Stomach (tissue), 9 donors: ENCODE data around the gene KDM2B. TPM values are rescaled to one million over a fixed set of nuclear protein-coding genes. Genes with fewer than 3 reads are reported as not detected.

ENCODE experiments used
- DNase-seq, 2 donors: peaks; one replicate each; pipeline versions ENCODE4 v3.0.0 to v3.0.0-alpha.2; 2013 to 2019
- H3K27ac ChIP-seq, 5 donors: fragments of 200-600 bp in 4 of 5; sonication (generic) in 4 of 5; one replicate each; pipeline ENCODE4 v1.5.1; 2013 to 2019; ENCODE audit warnings: mild to moderate bottlenecking in 1 of 5, moderate library complexity in 1 of 5
- H3K27me3 ChIP-seq, 3 donors: fragments of 200-600 bp; sonication (generic); one replicate each; pipeline ENCODE4 v1.5.1; 2017 to 2019; ENCODE audit warnings: mixed run types in 1 of 3
- H3K36me3 ChIP-seq, 4 donors: fragments of 200-600 bp; sonication (generic); 1 replicate in 3 of 4; 2 replicates in 1 of 4; pipeline ENCODE4 v1.5.1; 2016 to 2019
- H3K4me1 ChIP-seq, 4 donors: fragments of 200-600 bp; sonication (generic); one replicate each; pipeline ENCODE4 v1.5.1; 2016 to 2019
- H3K4me3 ChIP-seq, 4 donors: fragments of 200-600 bp; sonication (generic) in 3 of 4; one replicate each; pipeline ENCODE4 v1.5.1; 2016 to 2019; ENCODE audit warnings: mild to moderate bottlenecking in 1 of 4
- H3K9me3 ChIP-seq, 4 donors: fragments of 200-600 bp; sonication (generic); one replicate each; pipeline ENCODE4 v1.5.1; 2016 to 2019
- EP300 ChIP-seq: sonication (generic); formaldehyde crosslinking; IDR thresholded peaks from one replicate; pipeline ENCODE4 v1.6.1; 2017; ENCODE audit warnings: antibody characterized with exemption
- POLR2A ChIP-seq, 4 donors: fragments of 450-650 bp; IDR thresholded peaks; one replicate each; pipeline ENCODE4 v1.6.1; 2016; ENCODE audit warnings: antibody characterized with exemption in 4 of 4, control low read depth in 2 of 4, mild to moderate bottlenecking in 1 of 4, moderate library complexity in 1 of 4
- POLR2AphosphoS5 ChIP-seq, 3 donors: sonication (generic); formaldehyde crosslinking; IDR thresholded peaks; one replicate each; pipeline ENCODE4 v1.6.1; 2016; ENCODE audit warnings: antibody characterized with exemption in 3 of 3
- WGBS, 5 donors: extraction: QIAGEN DNeasy Blood & Tissue Kit in 3 of 5; methylation state at CpG; one replicate each; pipeline versions ENCODE4 v1.1.5 to v1.1.7; 2013 to 2018; 5-methylcytosine and 5-hydroxymethylcytosine counted together
- intact Hi-C: fragments of 100-400 bp; cut with DNase I; formaldehyde crosslinking; loops from one replicate; pipeline ENCODE4 v1.15.1; 2023; ENCODE audit warnings: low total_unique reads
- polyA plus RNA-seq, 3 donors: library from polyadenylated mRNA; stranded (reverse); fragments of 200-250 nt; gene quantifications; one replicate each; pipeline ENCODE4 v1.2.3, GENCODE V29; 2013
- total RNA-seq, 5 donors: library from RNA; depleted of rRNA; stranded (reverse); fragments of >200 nt; gene quantifications; one replicate each; pipeline versions ENCODE4 v1.1.0 to v1.2.3, GENCODE V29; 2014 to 2016
- TF ChIP-seq, protein P1 (sequence below), 7 experiments: fragments of 450-650 bp in 4 of 7; fragments of 200-600 bp in 3 of 7; sonication (generic) in 3 of 7; IDR thresholded peaks; one replicate each; pipeline ENCODE4 v1.5.1; 2016 to 2019; ENCODE audit warnings: antibody characterized with exemption in 7 of 7, control low read depth in 2 of 7, mild to moderate bottlenecking in 1 of 7
- donor health status: healthy with polysubstance abuse.
- donor health status: Bipolar disorder and iron deficiency.
- donor health status: healthy.

KDM2B gene
- total and polyA plus RNA-seq, 8 donors, result 5.8 to 72.8 (median 11.7) TPM

DNA sequence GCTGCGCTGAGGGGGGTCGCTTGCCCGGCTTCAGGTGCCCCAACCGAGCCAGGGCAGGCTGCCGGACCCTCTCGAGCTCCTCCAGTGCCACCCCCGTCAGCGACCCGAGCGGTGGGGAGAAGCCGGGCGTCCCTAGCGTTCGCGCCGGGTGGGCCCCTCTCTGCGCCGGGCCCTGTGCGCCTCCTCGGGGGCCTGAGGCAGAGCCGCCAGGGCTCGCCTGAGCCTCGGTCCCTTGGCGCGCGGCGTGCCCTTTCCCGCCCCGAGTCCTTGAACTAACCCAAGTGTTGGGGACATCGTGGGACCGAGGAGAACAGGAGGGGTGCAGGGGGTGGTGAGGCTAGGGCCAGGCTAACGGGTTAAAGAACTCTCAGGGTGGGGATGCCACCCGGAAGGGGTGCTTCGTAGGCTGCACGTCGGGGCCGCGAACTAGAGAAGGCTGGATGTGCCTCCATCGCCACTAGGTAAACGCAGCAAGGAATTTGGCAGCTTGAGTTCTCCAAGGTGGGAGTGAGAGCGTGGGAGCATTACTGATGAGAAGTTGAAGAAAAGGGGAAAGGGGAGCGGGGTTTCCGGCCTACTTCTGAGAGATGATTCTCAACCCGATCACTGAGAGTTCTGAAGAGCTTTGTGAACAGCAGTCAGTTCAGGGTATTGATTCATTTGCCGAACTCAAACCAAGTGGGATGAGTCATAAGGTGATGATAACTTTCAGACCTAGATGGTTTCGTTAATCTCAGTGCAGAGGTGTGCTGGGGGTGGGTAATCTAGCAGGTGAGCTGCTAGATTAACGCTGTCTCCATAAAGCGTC, 180.3 kb downstream of the KDM2B start:
- WGBS, 5 donors, result 1 to 2% (median 1%) methylated on average over 26 to 48 of the region's 48 CpGs
- peaks cover 0 to 16% (median 11%) of the 10 kb centered on the region in 4 donors for H3K36me3 ChIP-seq
- H3K9me3 ChIP-seq, result no peaks in the 10 kb centered on the region
- DNase-seq, result peak; percentile 44 to 76
- TF ChIP-seq POLR2AphosphoS5 (IDR thresholded peaks at IDR 0.05) (peak in 1 of 3 donors; percentile 3), POLR2A (IDR thresholded peaks at IDR 0.05) (peak in 1 of 4 donors; percentile 9), EP300 (no peak)
- TF ChIP-seq, protein P1, sequence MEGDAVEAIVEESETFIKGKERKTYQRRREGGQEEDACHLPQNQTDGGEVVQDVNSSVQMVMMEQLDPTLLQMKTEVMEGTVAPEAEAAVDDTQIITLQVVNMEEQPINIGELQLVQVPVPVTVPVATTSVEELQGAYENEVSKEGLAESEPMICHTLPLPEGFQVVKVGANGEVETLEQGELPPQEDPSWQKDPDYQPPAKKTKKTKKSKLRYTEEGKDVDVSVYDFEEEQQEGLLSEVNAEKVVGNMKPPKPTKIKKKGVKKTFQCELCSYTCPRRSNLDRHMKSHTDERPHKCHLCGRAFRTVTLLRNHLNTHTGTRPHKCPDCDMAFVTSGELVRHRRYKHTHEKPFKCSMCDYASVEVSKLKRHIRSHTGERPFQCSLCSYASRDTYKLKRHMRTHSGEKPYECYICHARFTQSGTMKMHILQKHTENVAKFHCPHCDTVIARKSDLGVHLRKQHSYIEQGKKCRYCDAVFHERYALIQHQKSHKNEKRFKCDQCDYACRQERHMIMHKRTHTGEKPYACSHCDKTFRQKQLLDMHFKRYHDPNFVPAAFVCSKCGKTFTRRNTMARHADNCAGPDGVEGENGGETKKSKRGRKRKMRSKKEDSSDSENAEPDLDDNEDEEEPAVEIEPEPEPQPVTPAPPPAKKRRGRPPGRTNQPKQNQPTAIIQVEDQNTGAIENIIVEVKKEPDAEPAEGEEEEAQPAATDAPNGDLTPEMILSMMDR (IDR thresholded peaks at IDR 0.05), result no peak
- peak overlapping the region; percentile 69 to 99 (median 82) for H3K4me3 ChIP-seq
- intact Hi-C loops, result no loop called here
- H3K27ac ChIP-seq, result peak overlapping the region; percentile 87 to 98 (median 96)
- H3K27me3 ChIP-seq, result no peaks in the 10 kb centered on the region
- H3K4me1 ChIP-seq, result peaks cover 18 to 59% (median 38%) of the 10 kb centered on the region in 4 donors

GRCh38 chr12:121399391-121400331, 181.2 kb downstream of the KDM2B start, which contains the start of gene RNF34:
Gene RNF34 (plus strand): TSS chr12:121400118. CDS start chr12:121400213, 95 bp downstream.
- peak; percentile 99 to 100 for DNase-seq
- H3K4me1 ChIP-seq, result peaks cover 14 to 51% (median 33%) of the 10 kb centered on the region in 4 donors
- 0 to 1% (median 1%) methylated on average over 40 to 77 of the region's 77 CpGs for WGBS, 5 donors
- intact Hi-C loops, result no loop called here
- TF ChIP-seq POLR2AphosphoS5 (IDR thresholded peaks at IDR 0.05), result peak; percentile 98 to 100 (median 99)
- TF ChIP-seq POLR2A (IDR thresholded peaks at IDR 0.05), result peak in 2 of 4 donors; percentile 93 to 95
- TF ChIP-seq EP300, result no peak
- TF ChIP-seq, protein P1 (IDR thresholded peaks at IDR 0.05), result peak in 1 of 7 experiments; percentile 17
- H3K36me3 ChIP-seq, result peaks cover 0 to 7% (median 3%) of the 10 kb centered on the region in 4 donors
- peak within 1 kb of the TSS; percentile 69 to 99 (median 82) for H3K4me3 ChIP-seq
- H3K27me3 ChIP-seq, result no peaks in the 10 kb centered on the region
- peak within 1 kb of the TSS; percentile 87 to 98 (median 96) for H3K27ac ChIP-seq
- no peaks in the 10 kb centered on the region for H3K9me3 ChIP-seq

DNA sequence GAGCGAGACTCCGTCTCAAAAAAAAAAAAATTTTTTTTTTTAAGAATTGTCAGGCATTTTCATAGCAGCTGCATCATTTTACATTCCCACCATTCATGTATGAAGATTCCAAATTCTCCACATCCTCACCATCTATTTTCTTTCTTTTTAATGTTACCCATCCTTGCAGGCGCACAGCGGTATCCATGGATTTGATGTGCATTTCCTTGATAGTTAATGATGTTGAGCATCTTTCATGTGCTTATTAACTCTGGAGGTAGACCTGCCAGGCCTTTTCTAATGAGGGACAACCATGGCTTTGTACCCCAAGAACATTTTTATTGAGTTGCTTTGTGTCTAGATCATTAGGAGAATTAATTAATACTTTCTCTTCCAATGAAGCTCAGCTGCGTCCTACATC, 182.5 kb downstream of the KDM2B start:
- Histone ChIP-seq H3K9me3 (no peaks in the 10 kb centered on the region), H3K27me3 (no peaks in the 10 kb centered on the region), H3K4me1 (peaks cover 14 to 40% (median 29%) of the 10 kb centered on the region in 4 donors), H3K4me3 (no peak overlapping the region), H3K27ac (no peak overlapping the region), H3K36me3 (no peaks in the 10 kb centered on the region)
- no peak for DNase-seq
- intact Hi-C loops, result no loop called here
- WGBS, 5 donors, result 94 to 99% (median 96%) methylated on average over 5 of the region's 5 CpGs
- TF ChIP-seq, protein P1 (IDR thresholded peaks at IDR 0.05), result no peak
- TF ChIP-seq POLR2A (IDR thresholded peaks at IDR 0.05) (no peak), POLR2AphosphoS5 (IDR thresholded peaks at IDR 0.05) (no peak), EP300 (no peak)

DNA sequence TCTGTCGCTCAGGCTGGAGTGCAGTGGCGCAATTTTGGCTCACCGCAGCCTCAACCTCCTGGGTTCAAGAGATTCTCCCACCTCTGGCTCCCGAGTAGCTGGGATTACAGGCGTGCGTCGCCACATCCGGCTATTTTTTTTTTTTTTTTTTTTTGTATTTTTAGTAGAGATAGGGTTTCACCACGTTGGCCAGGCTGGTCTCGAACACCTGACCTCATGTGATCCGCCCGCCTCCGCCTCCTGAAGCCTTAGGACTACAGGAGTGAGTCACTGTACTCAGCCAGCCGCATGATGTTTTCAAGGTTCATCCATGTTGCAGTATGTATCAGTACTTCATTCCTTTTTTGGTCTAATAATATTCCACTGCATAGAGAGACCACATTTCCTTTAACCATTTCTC, 183.3 kb downstream of the KDM2B start:
- TF ChIP-seq, protein P1 (IDR thresholded peaks at IDR 0.05), result no peak
- TF ChIP-seq POLR2A (IDR thresholded peaks at IDR 0.05) (no peak), EP300 (no peak), POLR2AphosphoS5 (IDR thresholded peaks at IDR 0.05) (no peak)
- Histone ChIP-seq H3K4me3 (no peak overlapping the region), H3K36me3 (no peaks in the 10 kb centered on the region), H3K9me3 (no peaks in the 10 kb centered on the region), H3K27me3 (no peaks in the 10 kb centered on the region), H3K27ac (no peak overlapping the region), H3K4me1 (peaks cover 14 to 33% (median 25%) of the 10 kb centered on the region in 4 donors)
- intact Hi-C loops, result no loop called here
- DNase-seq, result no peak
- 93 to 97% (median 96%) methylated on average over 14 of the region's 14 CpGs for WGBS, 5 donors
